ENCODE results near the gene DAGLA. TPM values are rescaled to one million over a fixed set of nuclear protein-coding genes. Genes with fewer than 3 reads are reported as not detected.
A peak's percentile ranks its signal among the peaks of the same experiment; 100 is the strongest.

The DAGLA gene
- total RNA-seq, 1 experiment from 2014 or later: 6.2 TPM

DNA sequence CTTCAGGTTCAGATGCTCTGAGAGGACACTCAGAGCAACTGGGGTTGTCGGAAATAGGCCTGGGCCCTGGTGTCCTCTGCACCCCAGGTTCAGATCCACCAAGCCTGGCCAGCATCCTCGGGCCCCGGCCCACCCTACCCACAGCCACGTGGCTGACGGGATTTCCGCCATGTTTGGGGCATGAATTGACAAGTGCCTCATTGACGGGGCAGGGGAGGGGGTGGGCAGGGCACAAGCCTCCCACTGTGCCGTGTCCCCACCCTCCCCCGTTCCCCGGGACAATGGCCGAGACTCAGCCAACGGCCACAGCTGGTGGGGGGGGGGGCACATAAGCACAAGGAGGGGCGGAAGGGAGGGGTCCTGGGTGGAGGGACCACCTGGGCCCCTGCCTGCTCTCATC is 80.8 kb downstream of the DAGLA start:
- DNase-seq (ENCODE audit: low read depth): no peak

DNA sequence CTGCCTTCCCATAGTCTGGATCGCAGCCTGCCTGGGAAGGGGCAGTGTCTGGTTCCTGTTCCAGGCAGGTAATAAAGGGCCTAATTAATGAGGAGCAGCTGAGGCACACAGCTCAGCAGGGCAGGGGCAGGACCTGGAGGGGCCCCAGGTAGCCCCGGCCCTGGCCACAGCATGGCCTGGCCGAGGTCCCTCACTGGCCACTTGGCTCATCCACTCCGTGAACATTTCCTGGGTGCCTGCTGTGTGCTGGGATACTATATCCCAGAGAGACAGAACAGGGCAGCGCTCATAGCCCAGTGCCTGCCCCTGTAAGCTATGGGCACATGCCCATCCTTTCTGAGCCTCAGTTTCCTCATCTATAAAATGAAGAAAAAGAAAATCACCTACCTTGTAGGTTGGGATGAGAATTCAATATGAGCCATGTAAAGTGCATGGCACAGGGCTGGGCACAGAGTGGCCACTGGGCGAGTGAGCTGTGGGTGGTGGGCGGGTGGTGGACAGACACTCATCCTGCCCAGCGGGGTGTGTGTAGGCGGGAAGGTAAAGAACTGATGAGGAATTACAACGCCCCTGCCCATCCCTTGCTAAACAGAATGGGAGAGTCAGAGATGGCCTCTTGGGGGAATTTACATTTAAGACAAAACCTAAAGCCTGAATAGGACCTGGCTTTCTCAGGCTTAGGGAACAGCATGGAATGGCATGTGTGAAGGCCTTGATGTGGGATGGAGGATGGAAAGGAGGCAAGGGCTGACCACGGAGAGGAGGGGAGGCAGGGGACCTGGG is 81.4 kb downstream of the DAGLA start:
- no peak for DNase-seq (ENCODE audit: low read depth)

DNA sequence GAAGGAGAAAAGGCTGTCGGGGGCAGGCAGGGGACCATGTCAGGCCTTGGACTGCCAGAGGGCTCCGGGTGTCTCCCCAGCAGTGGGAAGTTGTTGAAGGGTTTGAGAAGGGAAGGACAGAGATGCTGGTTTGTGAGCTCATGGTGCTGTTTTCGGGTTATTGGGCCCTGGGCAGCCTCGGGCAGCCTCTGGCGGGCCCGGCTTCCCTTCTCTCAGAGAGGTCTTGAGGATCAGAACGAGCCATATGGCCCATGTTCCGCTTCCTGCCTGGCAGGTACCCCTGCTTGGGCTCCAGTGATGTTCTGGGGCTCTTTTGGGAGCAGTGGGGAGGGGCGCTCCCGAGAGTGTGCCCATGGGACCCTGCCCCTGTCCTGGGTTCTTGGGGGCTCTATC is 82.0 kb downstream of the DAGLA start:
- DNase-seq (ENCODE audit: low read depth): no peak

- DNase-seq (ENCODE audit: low read depth): no peak
These were observed 82.6 kb downstream of the DAGLA start for GRCh38 chr11:61762798-61763197.

- DNase-seq (ENCODE audit: low read depth): no peak
These were observed 83.9 kb downstream of the DAGLA start for GRCh38 chr11:61763930-61764605.

DNA sequence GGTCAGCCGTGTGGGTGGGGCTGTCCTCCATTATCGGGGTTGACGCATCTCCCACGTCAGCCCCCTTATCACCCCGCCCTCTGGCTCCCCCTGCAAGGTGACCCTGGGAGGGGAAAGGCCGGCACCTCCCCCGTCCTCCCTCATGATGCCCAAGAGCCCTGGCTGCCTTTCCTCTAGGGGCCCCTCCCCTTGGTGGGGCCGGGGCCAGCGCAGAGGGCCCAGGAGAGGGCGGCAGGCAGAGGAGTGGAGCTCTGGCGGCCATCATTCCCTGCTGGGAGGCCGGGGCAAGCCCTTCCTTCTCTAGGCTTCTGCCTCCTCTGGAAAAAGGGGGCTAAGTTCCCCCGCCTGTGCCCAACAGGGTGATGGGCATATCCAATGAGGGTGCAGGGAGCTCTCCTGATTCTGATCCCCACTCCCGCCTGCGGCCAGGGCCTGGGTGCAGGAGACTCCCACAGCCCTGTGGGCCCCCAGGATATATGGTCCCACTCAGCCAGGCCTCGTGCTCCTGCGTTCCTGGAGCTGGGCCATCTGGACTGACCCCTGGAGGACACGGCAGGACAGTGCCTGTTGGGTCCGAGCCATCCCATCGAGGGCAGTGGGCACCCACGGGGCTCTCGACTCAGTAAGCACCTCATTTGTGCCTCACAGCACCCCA is 84.5 kb downstream of the DAGLA start:
- no peak for DNase-seq (ENCODE audit: low read depth)

DNA sequence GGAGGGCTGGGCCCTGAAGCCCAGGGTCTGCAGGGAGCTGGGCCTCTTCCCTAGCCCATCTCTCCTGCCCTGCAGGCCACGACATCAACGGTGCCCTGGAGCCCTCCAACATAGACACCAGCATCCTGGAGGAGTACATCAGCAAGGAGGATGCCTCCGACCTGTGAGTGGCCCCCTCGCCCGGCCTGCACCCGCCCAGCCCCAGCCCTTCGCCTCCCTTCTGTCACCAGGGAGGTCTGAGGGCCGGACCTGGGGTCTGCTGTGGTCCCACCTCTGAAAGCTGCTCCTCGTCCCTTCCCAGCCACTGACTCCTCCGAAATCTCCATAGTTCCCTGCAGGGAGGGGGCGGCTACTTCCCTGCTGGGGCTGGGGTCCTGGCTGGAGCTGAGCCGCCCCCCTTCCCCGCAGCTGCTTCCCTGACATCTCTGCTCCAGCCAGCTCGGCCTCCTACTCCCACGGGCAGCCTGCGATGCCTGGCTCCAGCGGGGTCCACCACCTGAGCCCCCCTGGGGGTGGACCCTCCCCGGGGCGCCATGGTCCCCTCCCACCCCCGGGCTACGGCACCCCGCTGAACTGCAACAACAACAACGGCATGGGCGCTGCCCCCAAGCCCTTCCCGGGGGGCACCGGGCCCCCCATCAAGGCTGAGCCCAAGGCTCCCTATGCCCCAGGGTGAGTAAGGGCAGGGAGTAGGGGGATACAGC is 85.5 kb downstream of the DAGLA start:
- no peak for DNase-seq (ENCODE audit: low read depth)

DNA sequence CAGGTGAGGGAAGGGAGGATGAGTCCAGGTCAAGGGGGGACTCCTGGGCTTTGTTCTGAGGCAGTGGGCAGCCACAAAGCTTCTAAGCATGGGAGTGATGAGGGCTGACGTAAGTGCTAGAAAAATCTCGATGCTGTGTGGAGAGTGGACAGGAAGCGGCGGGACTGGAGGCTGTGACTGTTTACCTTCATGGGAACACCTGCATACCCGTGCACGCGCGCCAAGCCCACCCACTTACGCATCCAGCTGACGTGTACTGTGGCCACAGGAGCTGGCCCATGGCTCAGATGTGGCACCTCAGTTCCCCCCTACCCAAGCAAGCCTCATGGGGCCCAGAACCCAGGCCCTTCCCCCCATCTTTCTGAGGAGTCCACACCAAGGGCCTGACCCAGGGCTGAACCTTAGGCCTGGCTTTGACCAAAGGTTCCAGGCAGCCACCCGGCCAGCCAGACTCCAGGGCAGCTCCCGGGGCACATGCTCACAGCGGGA is 86.2 kb downstream of the DAGLA start:
- peak; percentile 38 for DNase-seq (ENCODE audit: low read depth)

DNA sequence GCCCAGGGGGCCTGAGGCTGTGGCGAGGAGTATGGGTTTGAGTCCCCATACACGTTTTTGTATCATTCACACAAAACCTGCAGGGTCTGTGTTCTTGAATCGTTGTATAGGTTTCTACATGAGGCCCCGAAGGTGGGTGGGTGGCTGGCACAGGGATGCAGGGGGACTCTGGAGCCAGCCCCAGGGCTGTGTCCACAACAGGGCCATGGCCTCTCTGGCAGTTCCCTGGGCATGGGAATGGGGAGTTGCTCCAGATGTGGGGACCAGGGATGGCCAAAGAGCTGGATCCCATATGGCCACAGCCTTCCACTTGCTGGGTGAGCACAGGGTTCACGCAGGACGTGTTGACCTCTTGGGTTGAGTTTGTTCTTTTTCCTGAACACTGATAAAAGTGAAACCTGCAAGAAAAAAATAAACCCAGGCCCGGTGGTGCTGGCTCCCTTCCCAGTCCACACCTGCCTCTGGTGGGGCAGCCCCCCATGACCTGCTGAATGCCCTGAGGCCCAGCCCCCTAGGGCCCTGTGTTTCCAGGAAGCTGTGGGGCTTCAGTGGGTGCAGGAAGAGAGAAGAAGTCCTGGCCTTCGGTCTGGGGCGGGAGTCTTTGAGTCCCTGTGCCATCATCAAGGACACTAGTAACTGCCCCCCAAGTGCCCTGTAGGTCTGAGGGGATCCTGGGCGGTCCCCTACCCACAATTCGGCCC is 88.3 kb downstream of the DAGLA start:
- DNase-seq (ENCODE audit: low read depth): no peak

DNA sequence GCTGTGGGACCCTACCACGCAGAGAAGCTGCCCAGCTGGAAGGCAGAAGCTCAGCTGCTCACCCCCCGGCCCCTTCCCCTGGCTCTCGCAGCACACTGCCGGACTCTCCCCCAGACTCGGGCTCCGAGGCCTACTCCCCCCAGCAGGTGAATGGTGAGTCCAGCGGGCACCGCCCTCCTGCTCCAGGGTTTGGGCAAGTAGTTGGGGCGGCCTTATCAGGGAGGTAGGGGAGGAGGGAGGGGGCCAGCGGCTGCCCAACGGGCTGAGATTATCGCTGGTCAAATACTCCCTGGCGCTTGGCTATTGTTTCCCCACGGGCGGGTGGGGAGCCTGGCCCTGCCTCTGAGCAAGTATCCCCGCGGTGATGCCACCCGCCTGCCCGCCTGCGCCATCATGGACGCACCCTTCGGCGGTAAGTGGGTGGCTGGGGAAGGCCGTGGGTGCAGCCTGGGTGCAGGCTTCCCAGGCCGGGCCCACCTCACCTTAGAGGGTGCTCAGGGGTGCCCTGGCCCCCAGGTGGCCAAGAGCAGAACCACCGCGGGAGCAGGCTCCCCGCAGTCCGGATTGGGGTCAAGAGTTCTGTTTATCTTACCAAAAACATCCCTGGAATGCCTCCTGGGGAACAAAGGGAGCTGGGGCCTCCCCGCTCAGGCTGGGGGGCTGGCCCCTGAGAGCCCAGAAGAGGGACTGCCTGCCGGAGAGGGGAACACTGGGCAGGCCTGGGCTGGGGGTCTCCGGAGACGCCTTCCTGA is 89.2 kb downstream of the DAGLA start:
- no peak for DNase-seq (ENCODE audit: low read depth)

DNA sequence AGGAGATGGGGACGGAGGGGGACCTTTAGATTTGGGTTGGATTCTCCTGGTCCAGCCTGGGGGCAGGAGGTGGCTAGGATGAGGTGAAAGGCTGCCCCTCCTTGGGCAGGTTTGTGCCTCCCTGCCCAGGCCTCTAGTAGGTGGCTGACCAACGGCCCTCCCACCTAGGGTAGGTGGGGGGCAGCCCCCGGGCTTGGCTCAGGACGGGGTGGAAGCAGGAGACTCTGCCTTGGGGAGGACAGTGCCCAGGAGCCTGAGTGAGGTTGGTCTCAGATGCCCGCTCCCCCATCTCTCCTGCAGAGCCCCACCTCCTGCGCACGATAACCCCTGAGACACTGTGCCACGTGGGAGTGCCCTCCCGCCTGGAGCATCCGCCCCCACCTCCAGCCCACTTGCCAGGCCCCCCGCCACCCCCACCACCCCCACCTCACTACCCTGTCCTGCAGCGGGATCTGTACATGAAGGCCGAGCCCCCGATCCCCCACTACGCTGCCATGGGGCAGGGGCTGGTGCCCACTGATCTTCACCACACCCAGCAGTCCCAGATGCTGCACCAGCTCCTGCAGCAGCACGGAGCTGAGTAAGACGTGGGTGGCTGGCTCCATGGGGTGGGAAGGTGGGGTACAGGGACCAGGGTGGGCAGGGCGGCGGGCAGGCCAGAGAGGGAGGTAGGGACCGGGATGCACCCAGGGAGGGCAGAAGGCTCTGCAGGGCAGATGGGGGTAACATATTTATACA is 89.9 kb downstream of the DAGLA start:
- no peak for DNase-seq (ENCODE audit: low read depth)

DNA sequence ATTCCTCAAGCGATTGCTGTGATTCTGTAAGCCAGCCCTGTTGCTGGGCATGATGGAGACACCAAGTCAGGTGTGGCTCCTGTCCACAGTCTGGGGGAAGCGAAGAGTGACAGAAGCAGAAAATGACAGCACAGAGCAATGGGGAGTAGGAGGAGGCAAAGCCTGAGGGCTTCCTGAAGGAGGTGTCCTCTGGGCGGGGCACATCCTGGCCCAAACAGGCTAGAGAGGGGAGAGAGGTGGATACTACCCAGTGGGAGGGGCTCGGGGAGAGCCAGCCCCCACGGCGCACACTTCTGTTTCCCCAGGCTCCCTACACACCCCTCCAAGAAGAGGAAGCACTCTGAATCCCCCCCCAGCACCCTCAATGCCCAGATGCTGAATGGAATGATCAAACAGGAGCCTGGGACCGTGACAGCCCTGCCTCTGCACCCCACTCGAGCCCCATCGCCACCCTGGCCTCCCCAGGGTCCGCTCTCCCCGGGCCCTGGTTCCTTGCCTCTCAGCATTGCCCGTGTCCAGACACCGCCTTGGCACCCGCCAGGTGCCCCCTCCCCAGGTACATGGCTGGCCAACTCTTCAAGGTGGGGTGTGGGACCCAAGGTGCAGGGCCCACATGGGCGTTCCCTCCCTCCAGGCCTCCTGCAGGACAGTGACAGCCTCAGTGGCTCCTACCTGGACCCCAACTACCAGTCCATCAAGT is 91.2 kb downstream of the DAGLA start:
- no peak for DNase-seq (ENCODE audit: low read depth)

- DNase-seq (ENCODE audit: low read depth): no peak
These were observed 91.8 kb downstream of the DAGLA start for GRCh38 chr11:61771985-61772455.

DNA sequence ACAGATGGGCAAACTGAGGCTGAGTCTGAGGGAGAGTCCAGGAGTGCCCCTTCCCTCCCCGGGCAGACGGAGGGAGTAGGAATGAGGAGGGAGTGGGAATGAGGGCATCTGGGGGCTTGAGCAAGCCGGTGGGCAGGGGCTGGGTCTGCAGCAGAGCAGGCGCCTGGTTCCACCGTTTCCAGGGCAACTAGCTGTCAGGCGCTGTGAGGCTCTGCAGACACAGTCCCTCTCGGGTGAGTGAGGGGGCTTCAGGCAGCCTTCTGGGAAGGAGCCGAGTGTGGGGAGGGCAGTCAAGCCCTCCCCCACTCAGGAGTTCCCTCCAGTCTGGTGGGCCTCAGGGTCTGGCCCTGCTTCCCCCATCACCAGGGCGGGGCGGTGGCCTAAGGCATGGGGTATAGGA is 93.2 kb downstream of the DAGLA start:
- DNase-seq (ENCODE audit: low read depth): no peak

- DNase-seq (ENCODE audit: low read depth): no peak
These were observed 93.6 kb downstream of the DAGLA start for GRCh38 chr11:61773809-61774208.

DNA sequence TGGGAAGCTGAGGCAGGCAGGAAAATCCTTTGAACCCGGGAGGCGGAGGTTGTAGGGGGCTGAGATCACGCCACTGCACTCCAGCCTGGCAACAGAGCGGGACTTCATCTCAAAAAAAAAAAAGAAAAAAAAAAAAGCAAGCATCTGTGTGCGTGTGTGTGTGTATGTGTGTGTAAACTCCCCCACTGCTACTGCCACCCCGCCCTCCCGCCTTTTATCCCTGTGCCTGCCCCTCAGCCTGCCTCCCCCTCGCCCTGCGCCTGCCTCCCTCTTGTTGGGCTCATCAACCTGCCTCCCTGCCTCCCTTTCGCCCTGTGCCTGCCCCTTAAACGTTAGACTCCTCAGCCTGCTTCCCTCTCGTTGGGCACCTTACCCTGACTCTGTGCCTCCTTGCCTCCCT is 94.2 kb downstream of the DAGLA start:
- DNase-seq (ENCODE audit: low read depth): no peak

DNA sequence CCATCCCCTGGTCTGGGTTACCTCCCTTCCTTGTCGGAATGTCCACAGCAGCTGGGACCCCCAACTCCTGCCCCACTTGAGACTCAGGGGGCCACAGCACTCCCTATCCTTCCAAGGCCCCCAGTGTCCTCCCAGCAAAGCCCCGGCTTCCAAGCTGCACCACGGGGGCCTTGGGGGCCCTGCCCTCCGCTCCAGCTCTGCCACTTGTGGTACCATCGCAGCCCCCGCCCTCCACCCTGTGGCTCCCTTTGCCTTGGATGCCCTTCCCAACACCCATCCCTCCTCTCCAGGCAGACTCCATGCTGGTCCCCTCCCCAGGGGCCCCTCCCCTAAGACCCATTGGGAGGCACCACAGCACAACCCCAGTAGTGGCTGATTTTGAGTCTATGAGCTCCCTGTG is 94.9 kb downstream of the DAGLA start:
- DNase-seq (ENCODE audit: low read depth): no peak

DNA sequence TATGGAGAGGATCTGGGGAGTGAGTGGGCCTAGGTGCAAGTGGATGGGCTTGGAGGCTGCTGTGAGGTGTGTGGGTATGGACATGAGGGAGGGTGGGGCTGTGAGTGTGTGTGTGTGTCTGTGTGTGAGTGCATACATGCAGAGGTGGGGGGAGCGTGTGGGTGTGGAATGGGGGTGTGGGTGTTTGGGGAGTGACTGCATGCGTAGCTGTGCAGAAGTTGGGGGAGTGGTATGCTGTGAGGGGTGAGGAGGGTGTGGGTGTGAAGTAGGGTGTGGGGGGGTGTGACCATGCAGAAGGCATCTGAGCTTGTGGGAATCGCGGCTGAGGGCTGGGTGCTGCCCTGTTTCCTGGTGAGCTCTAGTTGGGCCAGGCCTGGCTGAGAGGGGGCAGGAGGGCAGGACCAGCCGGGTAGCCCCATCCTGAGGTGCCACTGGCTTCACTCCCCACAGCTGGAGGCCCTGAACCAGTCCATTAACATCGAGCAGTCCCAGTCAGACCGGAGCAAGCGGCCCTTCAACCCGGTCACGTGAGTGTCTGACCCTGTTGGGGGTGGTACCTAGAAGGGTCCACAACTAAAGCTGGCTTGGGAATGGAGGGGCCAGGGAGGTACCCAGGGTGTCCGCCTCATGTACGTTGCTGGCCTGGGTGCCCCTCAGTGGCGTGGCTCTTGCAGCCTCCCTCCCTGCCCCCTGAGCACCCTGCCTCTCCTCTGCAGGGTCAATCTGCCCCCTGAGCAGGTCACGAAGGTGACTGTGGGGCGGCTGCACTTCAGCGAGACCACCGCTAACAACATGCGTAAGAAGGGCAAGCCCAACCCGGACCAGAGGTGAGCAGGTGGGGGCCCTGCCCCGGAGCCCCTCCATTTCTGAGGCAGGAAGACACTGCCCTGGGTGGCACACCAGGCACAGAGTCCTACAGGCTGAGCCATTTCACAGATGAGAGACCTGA is 95.7 kb downstream of the DAGLA start:
- DNase-seq (ENCODE audit: low read depth): no peak
